ENCODE measurements around the gene OPCML.

OPCML gene

DNA sequence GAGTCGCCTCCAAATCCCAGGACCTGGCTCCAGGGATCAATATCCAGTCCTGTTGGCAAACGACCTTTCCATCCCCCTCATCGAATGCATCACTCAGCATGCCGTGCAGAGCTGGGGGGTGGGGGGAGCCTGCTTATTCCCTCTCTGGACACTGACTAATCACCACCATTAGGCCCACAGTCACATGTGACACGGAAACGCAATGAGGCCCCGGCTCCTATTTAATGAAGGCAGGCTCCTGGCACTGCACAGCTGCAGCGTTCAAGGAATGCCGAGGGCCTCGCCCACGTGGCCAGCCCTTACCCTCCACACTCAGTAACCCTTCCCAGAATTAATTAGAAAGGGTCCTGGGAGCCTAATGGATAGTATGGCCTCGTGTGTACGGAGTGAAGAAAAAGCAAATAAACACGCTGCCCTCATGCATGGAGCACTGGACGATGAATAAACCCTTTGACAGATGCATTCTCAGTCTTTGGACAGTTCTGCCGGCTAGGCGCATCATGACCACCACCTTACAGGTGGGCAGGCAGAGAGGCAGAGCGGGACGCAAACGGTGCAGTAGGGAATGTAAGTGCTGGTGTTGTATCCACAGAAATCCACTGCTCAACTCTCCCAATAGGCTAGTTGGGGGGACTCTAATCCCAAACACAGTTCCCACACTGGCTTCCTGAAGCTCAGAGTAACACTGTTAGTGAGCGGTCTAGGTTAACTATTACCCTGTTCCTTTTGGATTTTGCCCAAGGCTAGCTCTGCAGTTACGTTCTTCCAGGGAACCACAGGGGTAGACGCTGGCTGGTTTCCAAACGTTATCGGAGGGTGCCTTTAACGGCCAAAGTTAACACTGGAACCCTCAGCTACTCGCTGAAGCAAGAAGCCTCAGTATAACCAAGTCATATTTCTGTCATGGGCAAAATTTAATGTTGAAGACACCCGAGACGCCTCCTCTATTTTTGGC lies 490.1 kb downstream of the OPCML start:
- no peak overlapping the region for H3K4me3 ChIP-seq (ENCODE audit: low read length, poor library complexity, severe bottlenecking)
- no peaks in the 10 kb centered on the region for H3F3A ChIP-seq (ENCODE audit: low read depth)
- H4K20me1 ChIP-seq (ENCODE audit: insufficient read depth, low read length, poor library complexity, severe bottlenecking) = no peaks in the 10 kb centered on the region
- no peak overlapping the region for H2AFZ ChIP-seq (ENCODE audit: low read length)
- H3K36me3 ChIP-seq (ENCODE audit: insufficient read depth, low read length) = no peaks in the 10 kb centered on the region
- TF ChIP-seq, protein P1, sequence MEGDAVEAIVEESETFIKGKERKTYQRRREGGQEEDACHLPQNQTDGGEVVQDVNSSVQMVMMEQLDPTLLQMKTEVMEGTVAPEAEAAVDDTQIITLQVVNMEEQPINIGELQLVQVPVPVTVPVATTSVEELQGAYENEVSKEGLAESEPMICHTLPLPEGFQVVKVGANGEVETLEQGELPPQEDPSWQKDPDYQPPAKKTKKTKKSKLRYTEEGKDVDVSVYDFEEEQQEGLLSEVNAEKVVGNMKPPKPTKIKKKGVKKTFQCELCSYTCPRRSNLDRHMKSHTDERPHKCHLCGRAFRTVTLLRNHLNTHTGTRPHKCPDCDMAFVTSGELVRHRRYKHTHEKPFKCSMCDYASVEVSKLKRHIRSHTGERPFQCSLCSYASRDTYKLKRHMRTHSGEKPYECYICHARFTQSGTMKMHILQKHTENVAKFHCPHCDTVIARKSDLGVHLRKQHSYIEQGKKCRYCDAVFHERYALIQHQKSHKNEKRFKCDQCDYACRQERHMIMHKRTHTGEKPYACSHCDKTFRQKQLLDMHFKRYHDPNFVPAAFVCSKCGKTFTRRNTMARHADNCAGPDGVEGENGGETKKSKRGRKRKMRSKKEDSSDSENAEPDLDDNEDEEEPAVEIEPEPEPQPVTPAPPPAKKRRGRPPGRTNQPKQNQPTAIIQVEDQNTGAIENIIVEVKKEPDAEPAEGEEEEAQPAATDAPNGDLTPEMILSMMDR (conservative IDR thresholded peaks at IDR 0.05; ENCODE audit: low read length) = no peak
- no peak for TF ChIP-seq EZH2phosphoT487 (IDR thresholded peaks at IDR 0.05; ENCODE audit: borderline replicate concordance)
- no peaks in the 10 kb centered on the region for H3K9me2 ChIP-seq (replicated peaks; ENCODE audit: low read depth, low read length)
- no peaks in the 10 kb centered on the region for H3K4me1 ChIP-seq (ENCODE audit: insufficient read depth, low read length, poor library complexity, severe bottlenecking)
- peaks cover 6% of the 10 kb centered on the region; the same call in 1 of the 2 replicates for H3K9me3 ChIP-seq (ENCODE audit: insufficient read depth, low read depth, low read length)
- no peak overlapping the region for H3K4me2 ChIP-seq (ENCODE audit: low read depth, low read length, poor library complexity, severe bottlenecking)
- H3K79me2 ChIP-seq (ENCODE audit: insufficient read depth, low read length) = no peaks in the 10 kb centered on the region
- no peaks in the 10 kb centered on the region for H3K27me3 ChIP-seq (ENCODE audit: insufficient read depth, low read length, poor library complexity, severe bottlenecking)
- no peak overlapping the region for H3K9ac ChIP-seq (ENCODE audit: low read depth, low read length, poor library complexity, severe bottlenecking)

DNA sequence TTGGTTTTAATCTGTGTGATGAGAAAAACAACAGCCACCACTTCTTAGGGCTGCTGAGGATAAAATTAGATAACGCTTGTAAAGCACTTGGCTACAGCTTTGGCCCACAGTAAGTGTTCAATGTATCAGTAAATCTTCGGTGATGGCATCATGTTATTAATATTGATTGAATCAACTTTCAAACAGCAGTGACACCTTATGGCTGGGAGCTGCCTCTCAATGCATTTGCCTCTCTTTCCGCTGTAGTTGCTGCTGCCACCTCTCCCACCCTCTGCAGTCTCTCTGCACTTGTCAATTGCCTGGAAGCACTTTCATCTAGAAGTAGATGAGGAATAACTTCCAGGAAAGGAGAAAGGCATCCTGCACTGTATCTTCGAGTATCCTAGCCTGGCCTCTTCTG lies 491.1 kb downstream of the OPCML start:
- Histone ChIP-seq H3K4me1 (ENCODE audit: insufficient read depth, low read length, poor library complexity, severe bottlenecking) (no peaks in the 10 kb centered on the region), H3K9me3 (ENCODE audit: insufficient read depth, low read depth, low read length) (peaks cover 6% of the 10 kb centered on the region; the same call in 1 of the 2 replicates), H3K9me2 (replicated peaks; ENCODE audit: low read depth, low read length) (no peaks in the 10 kb centered on the region), H3K36me3 (ENCODE audit: insufficient read depth, low read length) (no peaks in the 10 kb centered on the region), H3K79me2 (ENCODE audit: insufficient read depth, low read length) (no peaks in the 10 kb centered on the region), H3K4me2 (ENCODE audit: low read depth, low read length, poor library complexity, severe bottlenecking) (no peak overlapping the region), H4K20me1 (ENCODE audit: insufficient read depth, low read length, poor library complexity, severe bottlenecking) (no peaks in the 10 kb centered on the region), H2AFZ (ENCODE audit: low read length) (no peak overlapping the region), H3K9ac (ENCODE audit: low read depth, low read length, poor library complexity, severe bottlenecking) (no peak overlapping the region), H3F3A (ENCODE audit: low read depth) (no peaks in the 10 kb centered on the region), H3K27me3 (ENCODE audit: insufficient read depth, low read length, poor library complexity, severe bottlenecking) (no peaks in the 10 kb centered on the region), H3K4me3 (ENCODE audit: low read length, poor library complexity, severe bottlenecking) (no peak overlapping the region)
- no peak for TF ChIP-seq EZH2phosphoT487 (IDR thresholded peaks at IDR 0.05; ENCODE audit: borderline replicate concordance)
- TF ChIP-seq, protein P1 (conservative IDR thresholded peaks at IDR 0.05; ENCODE audit: low read length) = no peak

DNA sequence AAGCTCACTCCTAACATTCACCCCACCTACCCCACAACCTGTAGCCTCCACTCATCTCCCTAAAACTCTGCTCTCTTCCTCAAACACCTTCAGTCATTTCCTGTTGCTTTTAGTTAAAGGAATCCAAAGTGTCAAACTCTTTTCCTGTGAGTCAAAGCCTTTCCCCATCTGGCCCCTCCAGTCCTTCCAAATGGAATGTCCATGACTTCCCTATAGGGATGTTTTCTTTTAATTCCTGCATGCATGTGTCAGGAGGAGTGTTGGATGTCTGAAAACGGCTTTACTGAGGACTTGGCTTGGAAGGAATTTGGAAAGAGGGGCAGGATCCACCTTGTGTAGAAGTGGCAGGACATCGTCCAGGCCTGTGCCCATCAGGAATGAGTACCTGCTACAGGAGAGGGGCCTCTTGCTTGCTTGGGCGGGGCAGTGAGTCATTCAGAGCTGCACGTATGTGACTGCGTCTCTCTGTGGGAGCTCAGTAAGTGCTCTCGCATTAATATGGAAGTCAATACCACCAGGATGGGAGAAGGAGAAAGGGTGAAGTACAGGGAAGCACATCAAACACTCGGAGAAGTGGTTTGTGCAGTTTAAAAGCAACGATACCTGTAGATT lies 491.9 kb downstream of the OPCML start:
- Histone ChIP-seq H2AFZ (ENCODE audit: low read length) (no peak overlapping the region), H4K20me1 (ENCODE audit: insufficient read depth, low read length, poor library complexity, severe bottlenecking) (no peaks in the 10 kb centered on the region), H3K9me2 (replicated peaks; ENCODE audit: low read depth, low read length) (no peaks in the 10 kb centered on the region), H3F3A (ENCODE audit: low read depth) (no peaks in the 10 kb centered on the region), H3K4me1 (ENCODE audit: insufficient read depth, low read length, poor library complexity, severe bottlenecking) (no peaks in the 10 kb centered on the region), H3K9ac (ENCODE audit: low read depth, low read length, poor library complexity, severe bottlenecking) (no peak overlapping the region), H3K36me3 (ENCODE audit: insufficient read depth, low read length) (no peaks in the 10 kb centered on the region), H3K79me2 (ENCODE audit: insufficient read depth, low read length) (no peaks in the 10 kb centered on the region), H3K4me3 (ENCODE audit: low read length, poor library complexity, severe bottlenecking) (no peak overlapping the region), H3K4me2 (ENCODE audit: low read depth, low read length, poor library complexity, severe bottlenecking) (no peak overlapping the region), H3K9me3 (ENCODE audit: insufficient read depth, low read depth, low read length) (peaks cover 6% of the 10 kb centered on the region; the same call in 1 of the 2 replicates), H3K27me3 (ENCODE audit: insufficient read depth, low read length, poor library complexity, severe bottlenecking) (no peaks in the 10 kb centered on the region)
- TF ChIP-seq, protein P1 (conservative IDR thresholded peaks at IDR 0.05; ENCODE audit: low read length) = no peak
- TF ChIP-seq EZH2phosphoT487 (IDR thresholded peaks at IDR 0.05; ENCODE audit: borderline replicate concordance) = no peak
